Stimulated activated CD8-positive, alpha-beta memory T cell treated with anti-CD3 and anti-CD28 coated beads, Interleukin-4, amount 100 ng/mL, for 48 hours (primary cell): ENCODE measurements around the gene RGPD5.
A peak's percentile ranks its signal among the peaks of the same experiment; 100 is the strongest.
"Not testable (repeated sequence)": the region's sequence is repeated elsewhere in the genome, so short reads cannot be mapped to it uniquely, and the experiment has no call there.

Source experiments
- DNase-seq: peaks from one replicate; pipeline ENCODE4 v3.0.0-alpha.2; 2020

RGPD5 gene

GRCh38 chr2:109794074-109794737, at the start of gene RGPD5:
RGPD5 (plus strand) TSS chr2:109794305; CDS start chr2:109794466, 161 bp downstream.
- peak; percentile 19 for DNase-seq

GRCh38 chr2:109751572-109751971, 42.5 kb upstream of the RGPD5 start:
- DNase-seq = not testable (repeated sequence)

GRCh38 chr2:109757163-109757824, 36.8 kb upstream of the RGPD5 start:
- DNase-seq = not testable (repeated sequence)

GRCh38 chr2:109760265-109761042, 33.7 kb upstream of the RGPD5 start:
- DNase-seq = not testable (repeated sequence)

- DNase-seq = not testable (repeated sequence)
Observed at GRCh38 chr2:109761043-109761454, 33.1 kb upstream of the RGPD5 start.

GRCh38 chr2:109761976-109762375, 32.1 kb upstream of the RGPD5 start:
- not testable (repeated sequence) for DNase-seq

- not testable (repeated sequence) for DNase-seq
Observed at GRCh38 chr2:109766074-109766473, 28.0 kb upstream of the RGPD5 start.

- DNase-seq = not testable (repeated sequence)
Observed at GRCh38 chr2:109766886-109767578, 27.1 kb upstream of the RGPD5 start.

GRCh38 chr2:109768934-109769333, 25.2 kb upstream of the RGPD5 start:
- DNase-seq = not testable (repeated sequence)

GRCh38 chr2:109779118-109779517, 15.0 kb upstream of the RGPD5 start:
- DNase-seq = not testable (repeated sequence)

- not testable (repeated sequence) for DNase-seq
Observed at GRCh38 chr2:109781147-109781816, 12.8 kb upstream of the RGPD5 start.

GRCh38 chr2:109782446-109782993, 11.6 kb upstream of the RGPD5 start:
- DNase-seq = not testable (repeated sequence)

- not testable (repeated sequence) for DNase-seq
Observed at GRCh38 chr2:109791530-109792279, 2.4 kb upstream of the RGPD5 start.

- not testable (repeated sequence) for DNase-seq
Observed at GRCh38 chr2:109792659-109793058, 1.4 kb upstream of the RGPD5 start.

GRCh38 chr2:109871129-109871751, 77.1 kb downstream of the RGPD5 start:
- not testable (repeated sequence) for DNase-seq

GRCh38 chr2:109876625-109877024, 82.5 kb downstream of the RGPD5 start:
- not testable (repeated sequence) for DNase-seq

- DNase-seq = not testable (repeated sequence)
Observed at GRCh38 chr2:109882112-109882511, 88.0 kb downstream of the RGPD5 start.

- DNase-seq = not testable (repeated sequence)
Observed at GRCh38 chr2:109888414-109888813, 94.3 kb downstream of the RGPD5 start.

- DNase-seq = not testable (repeated sequence)
Observed at GRCh38 chr2:109889909-109890308, 95.8 kb downstream of the RGPD5 start.

- DNase-seq = not testable (repeated sequence)
Observed at GRCh38 chr2:109891024-109891423, 96.9 kb downstream of the RGPD5 start.

- DNase-seq = not testable (repeated sequence)
Observed at GRCh38 chr2:109893736-109894135, 99.6 kb downstream of the RGPD5 start.
